Measurements from ENCODE around the gene EEF1AKMT1. TPM values are rescaled to one million over a fixed set of nuclear protein-coding genes. Genes with fewer than 3 reads are reported as not detected.

The EEF1AKMT1 gene
- polyA plus RNA-seq, 1 donor from 2014 or later, result 8.2 TPM

- TF ChIP-seq MXI1 (conservative IDR thresholded peaks at IDR 0.05; ENCODE audit: poor library complexity, severe bottlenecking) (no peak), RAD21 (conservative IDR thresholded peaks at IDR 0.05) (no peak), REST (IDR thresholded peaks at IDR 0.05; ENCODE audit: borderline replicate concordance) (no peak), CTCF (IDR thresholded peaks at IDR 0.05; ENCODE audit: poor library complexity, severe bottlenecking) (no peak), POLR2AphosphoS5 (IDR thresholded peaks at IDR 0.05) (no peak), SMC3 (conservative IDR thresholded peaks at IDR 0.05; ENCODE audit: poor library complexity) (no peak), EP300 (conservative IDR thresholded peaks at IDR 0.05; ENCODE audit: poor library complexity, severe bottlenecking) (no peak), TAF1 (IDR thresholded peaks at IDR 0.05; ENCODE audit: low read depth) (no peak), EZH2 (IDR thresholded peaks at IDR 0.05; ENCODE audit: borderline replicate concordance, insufficient read depth, low read length, poor library complexity, severe bottlenecking) (no peak)
- Histone ChIP-seq H3K36me3 (ENCODE audit: insufficient read depth, low read length) (no peaks in the 10 kb centered on the region), H3K9me3 (ENCODE audit: low read length) (no peaks in the 10 kb centered on the region), H3K9ac (ENCODE audit: low read length) (no peak overlapping the region), H3K4me2 (ENCODE audit: low read length) (no peak overlapping the region), H3K4me3 (ENCODE audit: low read length) (no peak overlapping the region), H3F3A (ENCODE audit: insufficient read depth, low read length, poor library complexity, severe bottlenecking) (no peaks in the 10 kb centered on the region), H3K27me3 (ENCODE audit: insufficient read depth, low read depth, low read length) (no peaks in the 10 kb centered on the region), H2AFZ (ENCODE audit: low read depth, low read length) (no peak overlapping the region), H3K79me2 (replicated peaks; ENCODE audit: insufficient read depth, low read length) (no peaks in the 10 kb centered on the region), H4K20me1 (ENCODE audit: insufficient read depth) (no peaks in the 10 kb centered on the region), H3K9me2 (ENCODE audit: insufficient read depth, low read length) (no peaks in the 10 kb centered on the region), H3K27ac (ENCODE audit: low read length) (no peak overlapping the region)
Observed at GRCh38 chr13:20812890-20813289, 39.1 kb upstream of the EEF1AKMT1 start.

DNA sequence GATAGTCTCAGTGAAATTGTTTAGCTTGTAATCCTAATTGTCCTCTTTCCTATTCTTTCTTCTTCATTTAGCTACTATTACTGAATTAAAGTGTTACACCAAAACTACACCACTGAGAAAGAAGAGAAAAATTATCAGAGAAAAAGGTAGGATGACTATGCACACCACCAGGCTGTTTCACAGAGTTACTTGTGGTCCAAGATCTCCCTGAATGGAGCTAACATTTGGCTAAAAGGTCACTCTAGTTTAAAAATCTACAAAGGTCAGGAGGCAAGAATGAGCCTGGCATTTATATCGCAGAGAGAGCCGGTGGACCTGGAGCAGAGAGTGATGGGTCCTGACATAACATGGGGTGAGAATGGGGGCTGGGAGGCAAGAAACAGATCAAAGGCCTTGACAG is 37.0 kb upstream of the EEF1AKMT1 start:
- TF ChIP-seq RAD21 (conservative IDR thresholded peaks at IDR 0.05) (no peak), SMC3 (conservative IDR thresholded peaks at IDR 0.05; ENCODE audit: poor library complexity) (no peak), EP300 (conservative IDR thresholded peaks at IDR 0.05; ENCODE audit: poor library complexity, severe bottlenecking) (no peak)
- Histone ChIP-seq H3K9ac (ENCODE audit: low read length) (no peak overlapping the region), H4K20me1 (ENCODE audit: insufficient read depth) (no peaks in the 10 kb centered on the region), H3K9me2 (ENCODE audit: insufficient read depth, low read length) (no peaks in the 10 kb centered on the region), H3K4me3 (ENCODE audit: low read length) (no peak overlapping the region), H3K27me3 (ENCODE audit: insufficient read depth, low read depth, low read length) (no peaks in the 10 kb centered on the region), H2AFZ (ENCODE audit: low read depth, low read length) (no peak overlapping the region), H3F3A (ENCODE audit: insufficient read depth, low read length, poor library complexity, severe bottlenecking) (no peaks in the 10 kb centered on the region), H3K9me3 (ENCODE audit: low read length) (no peaks in the 10 kb centered on the region), H3K36me3 (ENCODE audit: insufficient read depth, low read length) (peaks cover 7% of the 10 kb centered on the region), H3K27ac (ENCODE audit: low read length) (no peak overlapping the region), H3K79me2 (replicated peaks; ENCODE audit: insufficient read depth, low read length) (no peaks in the 10 kb centered on the region), H3K4me2 (ENCODE audit: low read length) (no peak overlapping the region)

DNA sequence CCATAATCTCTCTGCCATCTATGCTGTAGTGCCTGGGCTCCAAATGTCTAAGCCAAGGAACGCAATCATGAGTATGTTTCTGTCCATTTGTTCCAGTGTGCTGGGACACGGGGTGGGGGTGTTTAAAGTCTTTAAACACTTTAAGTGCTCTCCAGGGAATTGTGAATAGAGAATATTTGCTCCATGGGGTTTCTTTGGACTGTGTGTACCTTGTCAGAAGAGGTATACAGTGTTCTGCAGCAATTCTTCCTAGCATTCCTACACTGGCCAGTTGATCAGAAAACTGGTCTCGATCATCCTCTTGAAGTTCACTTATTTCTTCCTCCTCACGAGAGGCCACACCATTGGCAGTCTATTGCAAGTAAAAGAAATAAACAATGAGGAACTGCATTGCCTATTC is 35.1 kb upstream of the EEF1AKMT1 start:
- Histone ChIP-seq H3K9ac (ENCODE audit: low read length) (no peak overlapping the region), H3K4me2 (ENCODE audit: low read length) (no peak overlapping the region), H2AFZ (ENCODE audit: low read depth, low read length) (no peak overlapping the region), H3K9me2 (ENCODE audit: insufficient read depth, low read length) (no peaks in the 10 kb centered on the region), H3F3A (ENCODE audit: insufficient read depth, low read length, poor library complexity, severe bottlenecking) (no peaks in the 10 kb centered on the region), H3K9me3 (ENCODE audit: low read length) (no peaks in the 10 kb centered on the region), H3K4me3 (ENCODE audit: low read length) (no peak overlapping the region), H4K20me1 (ENCODE audit: insufficient read depth) (no peaks in the 10 kb centered on the region), H3K79me2 (replicated peaks; ENCODE audit: insufficient read depth, low read length) (no peaks in the 10 kb centered on the region), H3K27ac (ENCODE audit: low read length) (no peak overlapping the region), H3K36me3 (ENCODE audit: insufficient read depth, low read length) (peaks cover 7% of the 10 kb centered on the region), H3K27me3 (ENCODE audit: insufficient read depth, low read depth, low read length) (no peaks in the 10 kb centered on the region)
- no peak for TF ChIP-seq EZH2 (IDR thresholded peaks at IDR 0.05; ENCODE audit: borderline replicate concordance, insufficient read depth, low read length, poor library complexity, severe bottlenecking)
- no peak for TF ChIP-seq REST (IDR thresholded peaks at IDR 0.05; ENCODE audit: borderline replicate concordance)
- TF ChIP-seq TAF1 (IDR thresholded peaks at IDR 0.05; ENCODE audit: low read depth), result no peak
- no peak for TF ChIP-seq EP300 (conservative IDR thresholded peaks at IDR 0.05; ENCODE audit: poor library complexity, severe bottlenecking)
- no peak for TF ChIP-seq SMC3 (conservative IDR thresholded peaks at IDR 0.05; ENCODE audit: poor library complexity)
- no peak for TF ChIP-seq MXI1 (conservative IDR thresholded peaks at IDR 0.05; ENCODE audit: poor library complexity, severe bottlenecking)
- TF ChIP-seq RAD21 (conservative IDR thresholded peaks at IDR 0.05), result no peak
- no peak for TF ChIP-seq POLR2AphosphoS5 (IDR thresholded peaks at IDR 0.05)
- TF ChIP-seq CTCF (IDR thresholded peaks at IDR 0.05; ENCODE audit: poor library complexity, severe bottlenecking), result no peak
